ES-I3 (cell line): ENCODE data around the gene AHRR.

Experiments
- H3K36me3 ChIP-seq: 2 replicates; pipeline ENCODE4 v1.6.1; 2013; ENCODE audit warnings: mild to moderate bottlenecking, low read length, control low read depth, moderate library complexity; ENCODE audit not compliant: insufficient read depth
- H3K4me1 ChIP-seq: 2 replicates; pipeline ENCODE4 v1.6.1; 2013; ENCODE audit warnings: mild to moderate bottlenecking, control low read depth, low read length; ENCODE audit not compliant: insufficient read depth
- H3K9ac ChIP-seq: 2 replicates; pipeline ENCODE4 v1.6.1; 2013; ENCODE audit warnings: low read depth, mild to moderate bottlenecking, low read length, moderate library complexity
- H3K9me3 ChIP-seq: 2 replicates; pipeline ENCODE4 v1.6.1; 2013; ENCODE audit warnings: mild to moderate bottlenecking, low read length, moderate library complexity; ENCODE audit not compliant: control insufficient read depth, insufficient read depth

AHRR gene

GRCh38 chr5:452978-453710 is 131.6 kb downstream of the AHRR start:
- H3K36me3 ChIP-seq = peaks cover 11% of the 10 kb centered on the region
- H3K9ac ChIP-seq = no peak overlapping the region
- no peaks in the 10 kb centered on the region for H3K4me1 ChIP-seq
- H3K9me3 ChIP-seq = peaks cover 5% of the 10 kb centered on the region; the same call in 1 of the 2 replicates

GRCh38 chr5:453725-454481 is 132.4 kb downstream of the AHRR start:
- peaks cover 5% of the 10 kb centered on the region; the same call in 1 of the 2 replicates for H3K9me3 ChIP-seq
- H3K4me1 ChIP-seq = no peaks in the 10 kb centered on the region
- H3K9ac ChIP-seq = no peak overlapping the region
- peaks cover 12% of the 10 kb centered on the region for H3K36me3 ChIP-seq

DNA sequence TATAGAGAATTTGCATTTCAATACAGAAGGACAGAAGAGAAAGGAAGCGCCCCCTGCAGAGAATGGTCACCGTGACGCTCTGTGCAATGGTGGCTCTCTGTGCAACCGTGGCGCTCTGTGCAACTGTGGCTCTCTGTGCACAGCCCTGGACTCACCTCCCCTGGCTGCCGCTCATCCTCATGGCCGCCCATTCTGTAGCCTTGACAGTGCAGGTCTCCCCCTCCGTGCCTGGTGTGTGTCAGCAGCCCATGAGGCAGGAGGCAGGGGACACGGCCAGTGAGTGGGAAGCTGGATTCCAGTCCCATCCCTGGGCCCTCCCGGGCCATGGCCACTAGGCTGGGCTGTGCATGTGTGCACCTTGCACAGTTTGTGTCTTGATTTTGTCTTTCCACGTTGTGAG is 133.4 kb downstream of the AHRR start:
- Histone ChIP-seq H3K9ac (no peak overlapping the region), H3K4me1 (no peaks in the 10 kb centered on the region), H3K36me3 (peaks cover 12% of the 10 kb centered on the region), H3K9me3 (peaks cover 5% of the 10 kb centered on the region; the same call in 1 of the 2 replicates)

- Histone ChIP-seq H3K9ac (no peak overlapping the region), H3K9me3 (peaks cover 5% of the 10 kb centered on the region; the same call in 1 of the 2 replicates), H3K36me3 (peaks cover 12% of the 10 kb centered on the region), H3K4me1 (no peaks in the 10 kb centered on the region)
Measured at GRCh38 chr5:455806-456205, 134.3 kb downstream of the AHRR start.

- Histone ChIP-seq H3K9me3 (0 out of 2 replicates have a peak, but pooled peaks cover under 1% of the 10 kb centered on the region), H3K4me1 (no peaks in the 10 kb centered on the region), H3K36me3 (peaks cover 10% of the 10 kb centered on the region), H3K9ac (no peak overlapping the region)
Measured at GRCh38 chr5:456351-457194, 135.1 kb downstream of the AHRR start.

- Histone ChIP-seq H3K9me3 (no peaks in the 10 kb centered on the region), H3K36me3 (peaks cover 9% of the 10 kb centered on the region), H3K9ac (no peak overlapping the region), H3K4me1 (no peaks in the 10 kb centered on the region)
Measured at GRCh38 chr5:457195-457961, 135.9 kb downstream of the AHRR start.

DNA sequence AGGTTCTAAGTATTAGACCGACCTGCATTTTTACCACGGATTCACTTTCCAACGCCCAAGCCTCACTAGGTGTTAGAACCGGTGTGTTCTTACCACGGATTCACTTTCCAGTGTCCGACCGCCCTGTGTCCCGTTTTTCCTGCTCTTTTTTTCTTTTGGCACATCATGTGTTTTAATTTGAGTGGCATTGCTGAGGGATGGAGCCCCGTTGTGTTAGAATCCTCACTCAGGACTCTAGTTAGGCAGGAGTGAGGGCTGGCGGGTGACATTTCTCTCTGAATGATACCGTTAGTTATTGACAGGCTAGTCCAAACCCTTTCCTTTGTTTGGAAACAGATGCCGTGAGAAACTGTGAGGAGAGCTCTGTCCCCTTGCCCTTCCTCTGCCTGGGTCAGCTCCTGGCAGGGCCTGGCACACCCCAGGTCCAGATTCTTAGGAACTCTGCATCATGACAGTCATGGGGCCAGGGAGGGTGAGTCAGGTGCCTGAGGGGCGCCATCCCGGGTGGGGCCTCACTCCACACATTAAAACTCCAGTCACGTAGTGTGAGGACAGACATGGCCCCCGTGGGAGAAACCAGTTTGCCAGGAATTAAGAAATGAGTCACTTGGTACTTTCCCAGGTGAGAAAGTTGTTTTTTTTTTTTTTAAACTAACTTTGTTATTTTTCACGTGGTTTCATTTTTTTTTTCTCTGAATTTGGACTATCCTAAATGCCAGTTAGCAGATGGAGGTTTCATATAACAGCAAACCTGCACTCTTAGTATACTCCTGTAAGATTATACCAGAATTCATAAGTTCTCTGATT is 137.2 kb downstream of the AHRR start:
- Histone ChIP-seq H3K9me3 (no peaks in the 10 kb centered on the region), H3K4me1 (no peaks in the 10 kb centered on the region), H3K36me3 (peaks cover 9% of the 10 kb centered on the region; the same call in 1 of the 2 replicates), H3K9ac (no peak overlapping the region)

- peaks cover 9% of the 10 kb centered on the region; the same call in 1 of the 2 replicates for H3K36me3 ChIP-seq
- no peaks in the 10 kb centered on the region for H3K4me1 ChIP-seq
- H3K9ac ChIP-seq = no peak overlapping the region
- no peaks in the 10 kb centered on the region for H3K9me3 ChIP-seq
Measured at GRCh38 chr5:459562-460272, 138.2 kb downstream of the AHRR start.

- Histone ChIP-seq H3K36me3 (peaks cover 10% of the 10 kb centered on the region), H3K9ac (no peak overlapping the region), H3K4me1 (no peaks in the 10 kb centered on the region), H3K9me3 (no peaks in the 10 kb centered on the region)
Measured at GRCh38 chr5:460273-460625, 138.7 kb downstream of the AHRR start.

DNA sequence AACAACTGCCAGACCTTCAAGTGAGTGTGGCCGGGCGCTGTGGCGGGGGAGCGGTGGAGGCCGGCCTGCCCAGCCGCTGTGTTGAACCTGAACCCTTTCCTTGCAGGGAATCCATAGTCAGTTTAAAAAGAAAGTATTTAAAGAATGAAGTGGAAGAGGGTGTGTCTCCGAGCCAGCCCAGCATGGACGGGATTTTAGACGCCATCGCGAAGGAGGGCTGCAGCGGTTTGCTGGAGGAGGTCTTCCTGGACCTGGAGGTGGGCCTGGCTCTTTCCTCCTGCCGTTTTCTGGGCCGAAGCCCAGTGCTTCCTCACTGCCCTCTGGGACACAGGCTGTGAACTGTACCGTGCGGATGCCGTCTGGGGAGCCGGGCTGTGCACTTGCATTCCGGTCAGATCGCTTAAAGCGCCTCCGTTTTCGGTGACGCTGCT is 140.6 kb downstream of the AHRR start:
- Histone ChIP-seq H3K9me3 (no peaks in the 10 kb centered on the region), H3K9ac (no peak overlapping the region), H3K4me1 (no peaks in the 10 kb centered on the region), H3K36me3 (peaks cover 12% of the 10 kb centered on the region)

DNA sequence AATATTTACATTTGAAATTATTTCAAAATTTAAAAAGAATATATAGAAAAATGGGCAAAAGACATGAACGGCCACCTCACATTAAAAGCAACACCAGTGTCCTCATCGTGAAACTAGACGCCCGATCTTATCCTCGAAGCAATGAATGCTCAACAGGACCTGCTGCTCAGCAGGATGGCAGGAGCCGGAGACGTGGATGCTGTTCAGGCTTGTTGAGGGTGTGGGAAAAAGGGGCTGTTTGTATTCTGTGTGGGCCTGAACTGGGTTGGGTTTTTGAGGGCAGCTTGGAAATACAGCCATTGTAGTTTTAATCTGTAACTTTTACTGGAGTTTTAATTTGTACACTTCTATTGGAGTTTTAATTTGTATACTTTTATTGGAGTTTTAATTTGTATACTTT is 141.8 kb downstream of the AHRR start:
- Histone ChIP-seq H3K36me3 (peaks cover 3% of the 10 kb centered on the region), H3K9ac (no peak overlapping the region), H3K9me3 (no peaks in the 10 kb centered on the region), H3K4me1 (no peaks in the 10 kb centered on the region)

- Histone ChIP-seq H3K36me3 (peaks cover 3% of the 10 kb centered on the region), H3K9ac (no peak overlapping the region), H3K9me3 (no peaks in the 10 kb centered on the region)
Measured at GRCh38 chr5:463952-464351, 142.4 kb downstream of the AHRR start.

GRCh38 chr5:464446-464842 is 142.9 kb downstream of the AHRR start:
- peaks cover 3% of the 10 kb centered on the region for H3K36me3 ChIP-seq
- H3K9me3 ChIP-seq = no peaks in the 10 kb centered on the region
- no peaks in the 10 kb centered on the region for H3K4me1 ChIP-seq
- no peak overlapping the region for H3K9ac ChIP-seq

More at GRCh38 chr5:463952-464351, 142.4 kb downstream of the AHRR start:
- H3K4me1 ChIP-seq = no peaks in the 10 kb centered on the region
